ENCODE results near the gene TRIM62. TPM values are rescaled to one million over a fixed set of nuclear protein-coding genes. Genes with fewer than 3 reads are reported as not detected.

TRIM62 gene
- total RNA-seq, 6 experiments from 2014 or later, result 1.1 to 2.4 (median 1.7) TPM

DNA sequence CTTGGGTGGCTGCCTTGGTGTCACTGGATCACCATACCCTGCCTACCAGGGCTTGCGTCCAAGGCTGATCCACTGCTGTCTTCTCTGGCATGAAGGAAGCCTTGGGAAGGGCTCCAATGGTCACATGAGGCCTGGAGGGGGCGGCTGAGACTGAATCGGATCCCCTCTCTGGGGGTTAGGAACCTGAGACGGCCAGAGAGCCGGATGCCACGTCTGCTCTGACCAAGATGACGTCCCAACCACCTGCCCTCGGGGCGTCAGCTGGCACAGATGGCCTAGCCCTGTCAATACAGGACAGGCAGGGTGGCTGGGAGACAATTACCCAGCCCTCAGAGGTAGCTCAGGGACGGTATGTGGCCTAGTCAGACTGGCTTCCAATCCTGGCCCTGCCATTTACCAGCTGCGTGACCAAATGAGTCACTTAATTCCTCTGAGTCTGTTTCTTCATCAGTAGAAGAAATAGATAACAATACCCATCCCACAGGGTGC lies 5.4 kb downstream of the TRIM62 start:
- intact Hi-C loops (cut with DNase I), result no loop called here
- no peak for TF ChIP-seq POLR2A (IDR thresholded peaks at IDR 0.05)
- TF ChIP-seq, protein P1, sequence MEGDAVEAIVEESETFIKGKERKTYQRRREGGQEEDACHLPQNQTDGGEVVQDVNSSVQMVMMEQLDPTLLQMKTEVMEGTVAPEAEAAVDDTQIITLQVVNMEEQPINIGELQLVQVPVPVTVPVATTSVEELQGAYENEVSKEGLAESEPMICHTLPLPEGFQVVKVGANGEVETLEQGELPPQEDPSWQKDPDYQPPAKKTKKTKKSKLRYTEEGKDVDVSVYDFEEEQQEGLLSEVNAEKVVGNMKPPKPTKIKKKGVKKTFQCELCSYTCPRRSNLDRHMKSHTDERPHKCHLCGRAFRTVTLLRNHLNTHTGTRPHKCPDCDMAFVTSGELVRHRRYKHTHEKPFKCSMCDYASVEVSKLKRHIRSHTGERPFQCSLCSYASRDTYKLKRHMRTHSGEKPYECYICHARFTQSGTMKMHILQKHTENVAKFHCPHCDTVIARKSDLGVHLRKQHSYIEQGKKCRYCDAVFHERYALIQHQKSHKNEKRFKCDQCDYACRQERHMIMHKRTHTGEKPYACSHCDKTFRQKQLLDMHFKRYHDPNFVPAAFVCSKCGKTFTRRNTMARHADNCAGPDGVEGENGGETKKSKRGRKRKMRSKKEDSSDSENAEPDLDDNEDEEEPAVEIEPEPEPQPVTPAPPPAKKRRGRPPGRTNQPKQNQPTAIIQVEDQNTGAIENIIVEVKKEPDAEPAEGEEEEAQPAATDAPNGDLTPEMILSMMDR (IDR thresholded peaks at IDR 0.05), result no peak
- Histone ChIP-seq H3K27ac (no peak overlapping the region), H3K4me1 (peaks cover 0 to 5% (median 2%) of the 10 kb centered on the region in 4 donors), H3K27me3 (no peaks in the 10 kb centered on the region), H3K9me3 (no peaks in the 10 kb centered on the region), H3K4me3 (no peak overlapping the region), H3K36me3 (no peaks in the 10 kb centered on the region)
- 0% methylated on average over 1 of the region's 11 CpGs for WGBS (ENCODE audit: insufficient coverage, low coverage, low lambda C conversion rate, missing lambda C conversion rate)
- ATAC-seq (no peak), DNase-seq (no peak)

GRCh38 chr1:33175865-33176264 lies 6.0 kb downstream of the TRIM62 start:
- TF ChIP-seq, protein P1 (IDR thresholded peaks at IDR 0.05), result no peak
- TF ChIP-seq POLR2A (IDR thresholded peaks at IDR 0.05), result no peak
- no peak overlapping the region for H3K27ac ChIP-seq
- H3K4me1 ChIP-seq, result peaks cover 0 to under 1% (median 0%) of the 10 kb centered on the region in 4 donors
- no peaks in the 10 kb centered on the region for H3K9me3 ChIP-seq
- intact Hi-C loops (cut with DNase I), result no loop called here
- WGBS (ENCODE audit: insufficient coverage, low coverage, low lambda C conversion rate, missing lambda C conversion rate), result 100% methylated on average over 2 of the region's 2 CpGs
- no peaks in the 10 kb centered on the region for H3K27me3 ChIP-seq
- ATAC-seq, result no peak
- DNase-seq, result no peak
- H3K4me3 ChIP-seq, result no peak overlapping the region
- H3K36me3 ChIP-seq, result no peaks in the 10 kb centered on the region

DNA sequence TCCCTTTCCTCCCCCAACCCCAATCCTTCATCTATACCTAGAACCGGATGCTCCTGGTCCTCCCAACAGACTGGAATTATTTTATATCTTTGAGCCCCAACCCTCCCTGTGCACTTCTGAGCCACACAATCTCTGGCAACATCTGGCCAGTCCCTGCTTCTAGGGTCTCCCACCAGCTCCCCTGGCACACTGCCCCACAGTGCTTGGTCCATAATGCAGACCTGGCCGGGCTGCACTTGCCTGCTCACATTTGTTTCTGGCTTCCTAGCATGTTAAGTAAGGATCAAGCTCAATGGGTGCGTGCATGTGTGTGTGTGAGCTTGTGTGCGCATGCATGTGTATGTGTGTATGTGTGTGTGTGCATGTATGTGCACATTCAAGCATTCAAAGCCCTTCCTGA lies 8.8 kb downstream of the TRIM62 start:
- TF ChIP-seq POLR2A (IDR thresholded peaks at IDR 0.05), result no peak
- TF ChIP-seq, protein P1 (IDR thresholded peaks at IDR 0.05), result no peak
- no peak overlapping the region for H3K27ac ChIP-seq
- no peaks in the 10 kb centered on the region for H3K27me3 ChIP-seq
- WGBS (ENCODE audit: insufficient coverage, low coverage, low lambda C conversion rate, missing lambda C conversion rate), result 50% methylated on average over 2 of the region's 4 CpGs
- ATAC-seq, result no peak
- H3K4me1 ChIP-seq, result no peaks in the 10 kb centered on the region
- no peaks in the 10 kb centered on the region for H3K9me3 ChIP-seq
- no peak overlapping the region for H3K4me3 ChIP-seq
- H3K36me3 ChIP-seq, result no peaks in the 10 kb centered on the region
- DNase-seq, result no peak
- intact Hi-C loops (cut with DNase I), result no loop called here

GRCh38 chr1:33171977-33172813 lies 9.6 kb downstream of the TRIM62 start:
- ATAC-seq, result no peak
- no peak for TF ChIP-seq POLR2A (IDR thresholded peaks at IDR 0.05)
- TF ChIP-seq, protein P1 (IDR thresholded peaks at IDR 0.05), result no peak
- WGBS (ENCODE audit: insufficient coverage, low coverage, low lambda C conversion rate, missing lambda C conversion rate), result 87% methylated on average over 5 of the region's 9 CpGs
- Histone ChIP-seq H3K4me3 (no peak overlapping the region), H3K4me1 (no peaks in the 10 kb centered on the region), H3K27ac (no peak overlapping the region), H3K27me3 (no peaks in the 10 kb centered on the region), H3K36me3 (no peaks in the 10 kb centered on the region), H3K9me3 (no peaks in the 10 kb centered on the region)
- no peak for DNase-seq
- intact Hi-C loops (cut with DNase I), result no loop called here
